Fibroblast of peridontal ligament (primary cell): Measurements from ENCODE around the gene RECK.
"Not testable (repeated sequence)": the region's sequence is repeated elsewhere in the genome, so short reads cannot be mapped to it uniquely, and the experiment has no call there.

ENCODE experiments used
- DNase-seq: peaks from one replicate; pipeline ENCODE4 v3.0.0-alpha.2; 2010; ENCODE audit errors: extremely low read depth

Gene RECK

DNA sequence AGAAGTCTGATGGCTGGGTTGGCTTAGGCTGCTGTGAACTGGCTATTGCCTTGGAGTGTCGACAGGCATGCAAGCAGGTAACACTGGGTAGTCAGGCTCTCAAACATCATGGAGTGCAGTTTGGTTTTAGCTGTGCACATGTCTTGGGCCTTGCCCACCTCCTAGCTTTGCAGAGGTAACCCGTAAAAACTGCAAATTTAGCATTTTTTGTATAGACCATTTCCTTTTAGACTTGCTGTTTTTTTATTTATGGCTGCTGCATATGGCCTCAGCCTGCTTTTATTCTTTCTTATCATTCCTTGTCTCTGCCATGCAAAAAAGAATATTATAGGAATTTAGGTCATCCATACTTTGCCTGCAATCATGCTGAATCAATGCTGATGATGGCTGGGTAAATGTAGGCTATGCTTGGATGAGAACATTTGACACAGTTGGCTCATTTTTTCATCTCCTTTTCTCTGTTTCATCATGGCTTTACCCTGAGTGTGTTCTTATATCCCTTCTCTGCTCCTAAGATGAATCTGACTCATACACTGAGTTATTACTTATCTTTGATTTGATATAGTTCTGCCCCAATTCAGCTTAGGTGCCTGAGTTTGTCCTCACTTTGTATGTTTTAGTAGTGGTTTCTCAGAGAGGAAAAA, 27.2 kb downstream of the RECK start:
- peak; percentile 77 for DNase-seq

DNA sequence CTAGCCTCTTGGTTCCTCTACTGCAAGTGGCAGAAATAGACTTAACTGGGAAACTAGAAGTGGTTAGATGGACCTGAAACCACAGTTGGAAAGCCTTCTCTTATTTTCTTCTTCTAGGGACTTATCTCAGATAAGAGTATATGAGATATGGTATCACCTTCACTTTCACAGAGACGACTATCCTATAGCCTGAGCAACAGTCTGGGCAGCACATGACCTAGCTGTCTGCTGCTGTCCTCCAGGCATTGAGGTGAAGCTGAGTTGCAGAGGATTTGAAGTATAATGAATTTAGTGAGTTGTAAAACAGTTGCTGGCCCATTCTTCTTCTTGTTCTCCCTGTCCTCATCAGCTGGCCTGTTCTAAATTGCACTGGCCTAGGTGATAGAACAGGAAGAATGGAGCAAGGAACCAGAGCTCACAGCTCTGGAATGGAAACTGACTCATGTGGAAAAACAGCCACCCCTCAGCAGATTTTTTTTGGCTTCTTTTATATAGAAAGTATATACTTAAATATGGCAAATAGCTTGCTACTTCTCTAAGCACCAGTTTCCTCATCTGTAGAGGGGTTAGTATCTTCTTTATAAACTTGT, 27.8 kb downstream of the RECK start:
- DNase-seq = peak; percentile 25

DNA sequence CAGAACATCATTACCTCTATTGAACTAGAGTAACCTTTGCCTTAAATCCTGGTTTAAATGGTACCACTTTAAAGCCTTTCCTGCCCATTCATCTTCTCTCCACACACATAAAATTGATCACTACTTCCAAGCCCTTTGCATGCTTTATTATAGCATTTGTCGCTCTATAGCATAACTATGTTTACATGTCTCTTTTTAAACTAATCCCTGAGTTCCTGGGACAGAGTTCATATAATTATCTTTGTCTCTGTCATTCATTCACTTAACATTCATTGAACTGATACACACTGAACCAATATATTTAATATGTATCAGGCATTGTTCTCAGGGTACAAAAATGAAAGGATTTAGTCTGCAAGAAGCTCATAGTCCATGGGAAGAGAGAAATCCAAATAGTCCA, 37.3 kb downstream of the RECK start:
- DNase-seq = no peak

DNA sequence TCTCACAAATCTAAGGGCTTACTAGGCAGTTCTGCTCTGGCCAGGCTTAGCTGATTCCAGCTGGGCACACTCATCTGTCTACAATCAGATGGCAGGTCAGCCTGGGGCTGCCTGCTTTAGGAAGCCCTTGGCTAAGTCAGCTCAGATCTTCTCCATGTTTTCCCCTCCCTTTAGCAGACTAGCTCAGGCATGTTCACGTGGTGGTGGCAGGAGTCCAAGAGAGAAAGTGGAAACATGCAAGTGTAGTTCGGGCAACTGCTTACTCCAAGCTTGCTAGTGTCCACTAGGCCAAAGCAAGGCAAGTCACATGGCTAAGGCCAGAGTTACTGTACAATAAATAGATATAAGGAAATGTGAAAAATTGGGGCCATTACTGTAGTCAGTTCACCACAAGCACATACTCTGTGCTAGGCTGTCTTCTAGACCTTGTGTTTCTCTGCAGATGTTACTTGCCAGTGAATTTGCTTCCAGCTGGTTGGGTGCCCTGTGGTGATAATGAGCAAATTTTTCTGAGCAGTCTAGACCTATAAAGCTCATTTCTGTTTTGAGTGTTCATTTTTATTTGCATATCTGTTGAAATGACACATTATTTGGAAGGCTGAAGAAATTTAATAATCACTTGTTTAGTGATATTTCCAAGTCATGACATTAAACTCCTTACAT, 38.3 kb downstream of the RECK start:
- DNase-seq = peak; percentile 95

DNA sequence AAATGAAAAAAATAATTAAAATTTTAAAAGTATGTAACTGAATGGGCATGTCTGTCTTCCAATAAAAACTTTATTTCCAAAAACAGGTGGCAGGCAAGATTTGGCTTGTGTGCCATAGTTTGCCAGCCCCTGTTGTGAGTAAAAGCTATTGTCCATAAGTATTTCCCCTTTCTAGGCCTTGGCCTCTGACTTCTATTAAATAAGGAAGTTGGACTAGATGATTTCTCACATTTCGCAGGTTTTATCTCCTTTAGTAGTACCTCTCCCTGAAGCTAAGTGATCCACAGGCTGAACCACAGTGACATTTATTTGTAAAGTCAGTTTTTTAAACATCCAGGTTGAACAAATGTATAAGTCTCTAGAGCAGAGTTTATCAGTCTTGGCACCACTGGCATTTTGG, 41.3 kb downstream of the RECK start:
- DNase-seq = no peak

DNA sequence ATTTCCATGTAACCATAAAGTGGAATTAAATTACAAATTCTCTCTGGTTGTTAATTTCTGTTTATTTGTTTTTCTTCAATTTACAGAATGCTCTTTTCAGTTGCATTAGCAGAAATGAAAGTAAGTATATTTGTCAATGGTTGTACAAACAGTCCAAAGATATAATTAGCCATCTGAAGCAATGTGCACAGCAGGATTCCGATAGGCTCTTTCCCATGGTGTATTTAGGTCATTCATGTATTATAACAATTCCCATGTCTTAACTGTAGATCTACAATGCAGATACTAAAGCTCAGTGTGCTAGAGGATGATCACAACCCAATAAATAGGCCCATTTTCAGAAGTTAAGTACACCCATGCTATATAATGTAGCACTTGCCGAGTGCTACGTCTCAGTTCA, 43.8 kb downstream of the RECK start:
- no peak for DNase-seq

DNA sequence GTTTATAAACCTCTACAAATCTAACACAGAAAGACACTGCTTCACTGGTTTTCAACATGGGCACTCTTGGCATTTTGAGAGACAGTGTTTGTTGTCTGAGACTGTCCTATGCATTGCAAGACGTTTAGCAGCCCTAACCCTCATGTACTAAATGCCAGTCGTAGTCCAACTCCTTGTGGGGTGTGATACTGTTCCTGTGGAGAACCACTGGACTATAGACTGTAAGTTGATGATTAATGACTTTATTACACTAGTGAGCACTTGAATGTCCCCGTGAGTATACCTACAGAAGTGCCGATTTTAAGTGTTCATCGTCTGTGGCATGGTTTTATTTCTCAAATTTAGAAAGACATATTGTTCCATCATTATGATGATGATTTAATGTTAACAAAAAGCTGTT, 46.2 kb downstream of the RECK start:
- no peak for DNase-seq

DNA sequence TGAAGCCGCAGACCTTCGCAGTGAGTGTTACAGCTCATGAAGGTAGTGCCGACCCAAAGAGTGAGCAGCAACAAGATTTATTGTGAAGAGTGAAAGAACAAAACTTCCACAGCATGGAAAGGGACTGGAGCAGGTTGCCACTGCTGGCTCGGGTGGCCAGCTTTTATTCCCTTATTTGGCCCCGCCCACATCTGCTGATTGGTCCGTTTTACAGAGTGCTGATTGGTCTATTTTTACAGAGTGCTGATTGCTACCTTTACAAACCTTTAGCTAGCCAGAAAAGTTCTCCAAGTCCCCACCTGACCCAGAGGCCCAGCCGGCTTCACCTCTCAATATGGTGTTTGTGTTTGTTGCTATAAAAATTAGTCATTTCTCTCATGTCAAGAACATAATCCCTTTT, 49.7 kb downstream of the RECK start:
- DNase-seq = no peak

DNA sequence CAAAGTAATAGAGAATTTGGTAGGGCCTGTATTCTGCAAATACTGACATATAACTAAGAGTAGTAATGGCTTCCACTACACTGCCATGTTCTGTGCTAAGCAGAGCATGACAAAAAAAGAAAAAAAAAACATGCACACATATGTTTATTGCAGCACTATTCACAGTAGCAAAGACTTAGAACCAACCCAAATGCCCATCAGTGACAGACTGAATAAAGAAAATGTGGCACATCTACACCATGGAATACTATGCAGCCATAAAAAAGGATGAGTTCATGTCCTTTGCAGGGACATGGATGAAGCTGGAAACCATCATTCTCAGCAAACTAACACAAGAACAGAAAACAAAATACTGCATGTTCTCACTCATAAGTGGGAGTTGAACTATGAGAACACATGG, 50.3 kb downstream of the RECK start:
- DNase-seq = not testable (repeated sequence)

DNA sequence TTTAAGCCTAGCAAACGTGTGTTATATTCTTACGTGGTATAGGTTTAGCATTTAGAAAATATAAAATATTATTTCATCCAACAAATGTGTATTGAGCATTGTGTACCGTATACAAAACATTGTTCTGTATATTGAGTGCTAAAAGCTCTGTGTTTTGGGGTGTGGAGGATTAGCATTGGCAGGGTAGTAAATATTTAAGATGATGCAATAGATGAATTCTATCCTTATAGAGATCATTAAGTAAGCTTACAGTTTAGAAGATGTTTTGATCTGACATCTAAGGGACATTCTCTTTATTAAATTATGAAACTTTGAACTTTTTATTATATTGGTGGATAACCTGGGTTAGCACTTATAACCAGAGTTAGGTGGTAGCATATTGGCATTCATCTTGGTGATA, 51.3 kb downstream of the RECK start:
- no peak for DNase-seq

DNA sequence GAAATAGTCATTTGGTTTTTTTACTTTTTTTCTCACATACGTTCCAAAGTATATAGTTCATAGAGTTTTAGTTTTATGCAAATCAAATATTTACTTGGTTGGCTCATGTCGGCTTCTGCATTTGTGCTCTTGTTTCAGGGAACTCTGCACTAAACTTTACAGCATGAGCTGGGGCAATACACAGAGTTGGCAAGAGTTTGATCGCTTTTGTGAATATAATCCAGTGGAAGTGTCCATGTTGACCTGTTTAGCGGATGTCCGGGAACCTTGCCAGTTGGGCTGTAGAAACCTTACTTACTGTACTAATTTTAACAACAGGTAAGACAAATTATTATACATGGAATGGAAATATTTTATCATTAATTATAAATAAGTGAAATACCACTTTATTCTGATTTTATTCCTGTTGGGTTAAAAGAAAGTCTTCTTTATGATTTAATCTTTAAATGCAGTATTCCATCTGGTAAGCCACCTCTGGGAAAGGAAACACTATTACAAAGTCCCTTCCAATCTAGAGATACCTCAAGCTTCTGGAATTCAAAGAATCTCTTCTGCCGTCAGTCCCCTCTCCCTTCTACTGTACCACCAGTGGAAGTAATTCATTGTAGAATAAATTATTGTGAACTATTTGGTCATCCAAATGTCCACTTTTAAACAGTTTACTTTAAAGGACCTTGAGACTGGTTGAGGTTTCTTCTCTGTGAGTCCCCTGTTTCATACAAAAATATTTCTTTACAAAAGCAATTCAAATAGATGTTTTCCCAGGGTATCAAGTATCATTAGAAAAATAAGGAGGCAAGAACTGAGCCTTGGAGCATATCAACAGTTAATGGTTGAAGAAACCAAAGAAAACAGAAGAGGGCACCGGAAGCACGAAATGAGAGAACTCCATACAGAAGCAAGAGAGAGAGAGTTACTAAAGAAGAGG, 54.6 kb downstream of the RECK start:
- DNase-seq = peak; percentile 61

DNA sequence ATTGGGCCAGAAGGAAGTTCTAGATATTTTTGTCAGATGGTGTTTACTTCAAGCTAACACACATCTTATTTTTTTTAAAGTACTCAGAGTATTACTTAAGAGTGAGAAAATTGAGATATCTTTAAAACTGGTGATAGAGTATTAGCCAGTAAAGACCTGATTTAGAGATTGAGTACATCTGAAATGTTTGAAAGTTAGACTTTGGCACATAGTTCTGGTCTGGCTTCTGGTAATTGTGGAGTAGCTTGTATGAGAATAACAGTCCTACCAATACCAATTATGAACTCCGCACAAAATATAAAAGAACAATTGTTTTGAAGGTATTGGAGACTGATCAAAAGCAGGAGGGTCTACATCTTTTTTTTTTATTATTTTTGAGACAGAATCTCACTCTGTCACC, 55.3 kb downstream of the RECK start:
- no peak for DNase-seq

DNA sequence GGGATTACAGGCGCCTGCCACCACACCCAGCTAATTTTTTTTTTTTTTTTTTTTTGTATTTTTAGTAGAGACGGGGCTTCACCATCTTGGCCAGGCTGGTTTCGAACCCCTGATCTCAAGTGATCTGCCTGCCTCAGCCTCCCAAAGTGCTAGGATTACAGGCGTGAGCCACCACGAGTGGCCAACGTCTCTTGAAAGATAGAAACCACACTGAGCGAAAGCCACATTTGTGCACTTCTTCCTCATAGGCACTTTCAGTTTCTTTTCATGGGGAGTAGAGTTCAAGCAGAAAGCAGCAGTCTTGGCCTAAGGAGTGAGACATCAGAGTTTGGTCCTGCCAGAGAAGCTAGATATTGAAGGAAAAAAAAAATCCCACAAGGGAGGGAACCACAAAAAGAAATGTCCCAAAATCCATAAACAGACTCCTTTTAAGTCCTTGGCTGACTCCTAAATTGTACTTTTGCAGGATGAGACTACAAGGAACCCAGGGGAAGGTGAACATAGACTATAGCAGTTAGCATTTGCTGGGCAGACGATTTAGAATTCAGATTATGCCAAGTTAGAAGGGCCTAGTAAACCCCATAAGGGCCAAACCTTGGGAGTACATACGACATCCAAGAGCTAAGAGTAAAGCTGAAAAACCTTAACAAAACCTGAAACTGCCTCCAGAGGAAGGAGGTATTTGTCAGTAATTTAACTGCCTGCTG, 55.9 kb downstream of the RECK start:
- no peak for DNase-seq

DNA sequence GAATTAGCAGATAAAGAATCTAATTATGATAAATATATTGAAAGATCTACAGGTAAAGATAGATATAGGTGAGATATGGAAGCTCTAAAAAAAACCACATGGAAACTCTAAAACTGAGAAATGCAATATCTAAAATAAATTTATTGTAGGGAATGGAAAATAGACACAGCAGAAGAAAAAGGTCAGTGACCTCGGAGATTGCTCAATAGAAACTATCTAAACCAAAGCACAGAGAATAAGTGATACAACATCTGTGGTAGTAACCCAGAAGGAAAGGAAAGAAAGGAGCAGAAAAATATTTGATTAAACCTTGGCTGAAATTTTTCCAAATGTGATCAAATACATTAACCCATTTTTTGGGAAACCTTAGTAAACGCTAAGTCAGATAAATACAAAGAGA, 56.7 kb downstream of the RECK start:
- no peak for DNase-seq

DNA sequence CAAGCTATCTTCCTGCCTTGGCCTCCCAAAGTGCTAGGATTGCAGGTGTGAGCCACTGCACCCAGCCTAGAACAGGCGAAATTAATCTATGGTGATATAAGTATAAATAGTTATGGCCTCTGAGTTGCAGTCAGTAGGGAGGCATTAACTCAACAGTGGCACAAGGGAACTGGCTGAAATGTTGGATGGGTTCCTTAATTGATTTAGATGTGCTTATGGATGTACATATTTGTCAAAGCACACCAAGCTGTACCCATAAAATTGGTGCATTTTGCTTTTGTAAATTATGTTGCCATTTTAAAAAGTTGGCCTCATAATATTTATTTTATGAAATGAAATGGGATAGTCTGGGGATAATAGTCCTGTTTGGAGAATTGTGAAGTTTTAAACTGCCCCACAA, 63.0 kb downstream of the RECK start:
- DNase-seq = no peak

DNA sequence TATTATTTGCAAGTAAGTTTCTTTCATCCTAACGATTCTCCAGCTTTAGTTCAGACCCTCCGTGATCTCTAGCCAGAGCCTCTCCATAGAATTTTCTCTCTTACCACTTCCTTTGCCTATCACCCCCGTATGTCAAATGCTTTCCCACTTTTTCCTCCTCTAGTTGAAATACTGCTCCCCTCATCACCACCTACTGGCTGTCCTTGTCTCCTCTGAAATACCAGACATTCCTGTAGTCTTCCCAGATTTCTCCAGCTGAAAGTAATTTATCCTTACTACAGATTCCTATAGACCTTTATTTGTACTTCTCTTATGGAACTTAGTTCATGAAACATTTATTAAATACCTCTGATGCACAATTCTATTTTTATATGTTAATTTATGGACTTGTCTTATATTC, 63.8 kb downstream of the RECK start:
- peak; percentile 43 for DNase-seq

DNA sequence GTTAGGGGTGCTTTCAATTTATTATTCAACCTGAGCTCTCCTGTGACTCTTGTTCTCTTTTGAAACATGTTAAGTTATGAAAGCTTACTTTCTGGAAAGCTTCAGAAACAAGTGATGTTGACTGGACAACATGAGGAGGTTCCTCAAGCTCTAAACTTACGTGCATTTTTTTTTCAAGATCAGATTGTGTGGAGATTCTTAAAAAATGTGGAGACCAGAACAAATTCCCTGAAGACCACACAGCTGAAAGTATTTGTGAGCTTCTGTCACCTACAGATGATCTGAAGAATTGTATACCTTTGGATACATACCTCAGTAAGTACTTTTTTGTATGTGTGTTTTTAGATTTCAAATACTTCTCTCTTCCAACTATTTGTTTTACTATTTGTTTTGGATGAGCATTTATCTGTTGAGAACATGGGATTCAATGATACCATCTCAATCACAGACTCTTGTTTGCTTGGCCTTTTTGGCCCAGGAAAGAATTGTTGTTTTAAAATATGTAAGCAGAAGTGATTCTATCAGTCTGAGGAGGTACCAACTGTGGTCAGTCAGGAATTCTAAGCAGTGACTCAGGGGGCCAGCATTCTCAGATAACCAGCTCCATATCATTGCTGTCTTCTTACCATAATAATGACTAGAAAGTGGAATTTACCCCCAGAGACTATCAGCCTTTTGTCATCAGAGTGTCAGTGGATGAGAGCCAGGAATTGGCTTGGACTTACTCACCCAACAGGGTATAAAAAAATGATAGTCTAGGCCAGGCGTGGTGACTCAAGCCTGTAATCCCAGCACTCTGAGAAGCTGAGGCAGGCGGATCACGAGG, 65.4 kb downstream of the RECK start:
- peak; percentile 97 for DNase-seq

DNA sequence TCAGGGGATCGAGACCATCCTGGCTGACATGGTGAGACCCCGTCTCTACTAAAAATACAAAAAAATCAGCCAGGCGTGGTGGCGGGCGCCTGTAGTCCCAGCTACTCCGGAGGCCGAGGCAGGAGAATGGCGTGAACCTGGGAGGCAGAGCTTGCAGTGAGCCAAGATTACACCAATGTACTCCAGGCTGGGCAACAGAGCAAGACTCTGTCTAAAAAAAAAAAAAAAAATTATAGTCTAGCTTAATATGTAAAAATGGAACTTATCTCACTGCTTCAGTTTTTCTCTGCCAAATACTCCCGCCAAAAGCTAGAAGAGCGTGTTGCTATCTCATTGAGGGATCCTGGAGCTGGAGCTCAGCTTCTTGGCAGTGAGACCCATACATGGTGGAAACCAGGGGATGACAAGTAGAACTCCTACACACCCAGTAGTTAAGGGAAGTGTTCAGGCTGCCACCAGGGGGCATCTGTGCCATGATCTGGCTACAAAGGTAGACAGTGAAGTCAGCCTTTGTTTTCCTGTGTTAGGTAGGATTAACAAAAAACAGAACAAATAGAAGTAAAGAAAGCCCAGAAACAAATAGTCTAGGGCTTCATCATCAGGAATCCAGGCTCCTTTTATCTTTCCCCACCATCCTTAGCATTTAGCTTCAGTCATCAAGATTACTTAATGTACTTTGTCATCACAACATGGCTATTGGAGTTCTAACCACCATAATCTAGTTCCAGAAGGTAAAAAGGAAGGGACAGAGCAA, 66.2 kb downstream of the RECK start:
- peak; percentile 40 for DNase-seq

DNA sequence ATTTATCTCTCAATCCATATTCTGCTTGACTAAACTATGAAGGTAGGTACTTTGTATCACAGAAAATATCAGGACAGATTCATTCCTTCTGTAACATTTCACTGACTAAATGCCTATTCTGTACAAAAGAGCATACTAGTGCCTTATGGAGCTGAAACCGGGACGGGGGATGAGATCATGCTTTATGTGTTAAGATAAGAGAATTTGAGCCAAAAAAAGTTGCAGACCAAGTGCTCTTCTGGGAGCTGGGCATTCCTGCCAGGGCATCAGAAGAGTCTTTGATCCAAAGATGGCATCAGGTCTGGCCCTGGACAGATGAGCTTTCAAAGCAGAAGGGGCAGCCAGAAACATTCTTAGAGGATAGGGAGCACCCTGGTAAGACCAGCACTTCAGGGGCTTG, 72.4 kb downstream of the RECK start:
- no peak for DNase-seq

DNA sequence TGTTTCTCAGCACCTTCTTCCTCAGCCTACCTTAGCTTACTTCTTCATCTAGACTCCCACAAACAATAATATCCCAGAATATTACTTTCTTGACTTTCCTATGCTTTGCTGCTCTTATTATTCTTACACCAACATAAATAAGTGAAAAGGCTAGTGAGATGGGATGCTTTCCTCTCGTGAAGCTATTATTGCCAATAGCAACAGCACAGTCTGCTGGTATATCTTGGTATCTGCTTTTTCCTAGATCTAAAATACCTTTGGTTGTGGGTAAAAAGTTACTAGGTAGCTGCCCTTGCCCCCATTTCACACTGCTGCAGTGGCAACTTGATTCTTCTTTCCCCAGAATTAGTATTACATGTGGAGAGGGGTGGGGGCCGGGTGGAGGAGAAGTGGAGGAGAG, 73.7 kb downstream of the RECK start:
- DNase-seq = no peak
